Measurements from ENCODE around the gene IGFBP5.

DNA sequence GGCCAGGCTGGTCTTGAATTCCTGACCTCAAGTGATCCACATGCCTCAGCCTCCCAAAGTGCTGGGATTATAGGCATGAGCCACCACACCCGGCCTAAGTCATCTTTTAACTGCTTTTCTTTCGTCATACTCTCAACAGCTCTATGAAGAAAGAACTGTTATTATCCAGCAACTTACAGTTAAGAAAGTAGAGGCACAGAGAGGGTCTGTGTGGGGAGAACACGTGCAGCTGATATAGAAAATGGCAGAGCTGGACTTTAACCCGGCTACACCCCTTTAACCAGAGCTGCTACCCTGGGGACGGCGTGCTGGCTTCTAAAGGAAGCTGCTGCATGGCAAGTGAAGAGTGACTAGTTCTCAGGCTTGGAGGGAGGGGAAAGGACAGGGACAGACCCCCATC, 36.6 kb downstream of the IGFBP5 start:
- TF ChIP-seq, protein P1, sequence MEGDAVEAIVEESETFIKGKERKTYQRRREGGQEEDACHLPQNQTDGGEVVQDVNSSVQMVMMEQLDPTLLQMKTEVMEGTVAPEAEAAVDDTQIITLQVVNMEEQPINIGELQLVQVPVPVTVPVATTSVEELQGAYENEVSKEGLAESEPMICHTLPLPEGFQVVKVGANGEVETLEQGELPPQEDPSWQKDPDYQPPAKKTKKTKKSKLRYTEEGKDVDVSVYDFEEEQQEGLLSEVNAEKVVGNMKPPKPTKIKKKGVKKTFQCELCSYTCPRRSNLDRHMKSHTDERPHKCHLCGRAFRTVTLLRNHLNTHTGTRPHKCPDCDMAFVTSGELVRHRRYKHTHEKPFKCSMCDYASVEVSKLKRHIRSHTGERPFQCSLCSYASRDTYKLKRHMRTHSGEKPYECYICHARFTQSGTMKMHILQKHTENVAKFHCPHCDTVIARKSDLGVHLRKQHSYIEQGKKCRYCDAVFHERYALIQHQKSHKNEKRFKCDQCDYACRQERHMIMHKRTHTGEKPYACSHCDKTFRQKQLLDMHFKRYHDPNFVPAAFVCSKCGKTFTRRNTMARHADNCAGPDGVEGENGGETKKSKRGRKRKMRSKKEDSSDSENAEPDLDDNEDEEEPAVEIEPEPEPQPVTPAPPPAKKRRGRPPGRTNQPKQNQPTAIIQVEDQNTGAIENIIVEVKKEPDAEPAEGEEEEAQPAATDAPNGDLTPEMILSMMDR (IDR thresholded peaks at IDR 0.05) = no peak
- no peak for TF ChIP-seq POLR2A (IDR thresholded peaks at IDR 0.05)

All from transverse colon (tissue), 3 donors.